Neuronal stem cell (in vitro differentiated cells): ENCODE results near the gene NRXN3.

Experiments used
- DNase-seq: peaks from one replicate; pipeline ENCODE4 v3.0.0-alpha.2; 2013; ENCODE audit warnings: low spot score
- H2AFZ ChIP-seq: one replicate; pipeline ENCODE4 v1.6.1; 2013; ENCODE audit warnings: mild to moderate bottlenecking, low read length, inconsistent platforms
- H2AK5ac ChIP-seq: 2 replicates; pipeline ENCODE4 v1.6.1; 2013; ENCODE audit warnings: low read depth, mild to moderate bottlenecking, inconsistent platforms, low read length, moderate library complexity, mixed read lengths
- H2BK120ac ChIP-seq: 2 replicates; pipeline ENCODE4 v1.6.1; 2013; ENCODE audit warnings: low read depth, mild to moderate bottlenecking, inconsistent platforms, low read length, moderate library complexity, mixed read lengths
- H2BK12ac ChIP-seq: one replicate; pipeline ENCODE4 v1.6.1; 2013; ENCODE audit warnings: low read length, inconsistent platforms
- H2BK15ac ChIP-seq: 2 replicates; pipeline ENCODE4 v1.6.1; 2013; ENCODE audit warnings: mild to moderate bottlenecking, low read length, inconsistent platforms, mixed read lengths
- H2BK5ac ChIP-seq: one replicate; pipeline ENCODE4 v1.6.1; 2013; ENCODE audit warnings: inconsistent platforms, mild to moderate bottlenecking, low read length, moderate library complexity
- H3K14ac ChIP-seq: one replicate; pipeline ENCODE4 v1.6.1; 2013; ENCODE audit warnings: low read length, inconsistent platforms
- H3K18ac ChIP-seq: 2 replicates; pipeline ENCODE4 v1.6.1; 2013; ENCODE audit warnings: low read length, inconsistent platforms
- H3K23ac ChIP-seq: 2 replicates; pipeline ENCODE4 v1.6.1; 2013; ENCODE audit warnings: low read depth, mild to moderate bottlenecking, mixed read lengths, low read length, inconsistent platforms; ENCODE audit not compliant: poor library complexity
- H3K27ac ChIP-seq: replicated peaks from 3 replicates; pipeline ENCODE4 v1.5.1; 2013; ENCODE audit warnings: low read length, inconsistent platforms
- H3K27me3 ChIP-seq, 3 experiments: 2 replicates each; pipeline ENCODE4 v1.6.1; 2013; ENCODE audit warnings: low read length in 3 of 3, mild to moderate bottlenecking in 2 of 3, inconsistent platforms in 1 of 3, low read depth in 1 of 3, mixed read lengths in 1 of 3, moderate library complexity in 1 of 3; ENCODE audit not compliant: control insufficient read depth in 3 of 3, insufficient read depth in 3 of 3
- H3K36me3 ChIP-seq, 2 donors: replicated peaks in 1 of 2; 2 replicates each; pipeline ENCODE4 v1.6.1; 2013; ENCODE audit warnings: low read length in 2 of 2; ENCODE audit not compliant: control insufficient read depth in 2 of 2, insufficient read depth in 2 of 2
- H3K4ac ChIP-seq: 2 replicates; pipeline ENCODE4 v1.6.1; 2013; ENCODE audit warnings: inconsistent platforms, mild to moderate bottlenecking, low read length, moderate library complexity
- H3K4me1 ChIP-seq, 2 donors: 1 replicate in 1 of 2; 2 replicates in 1 of 2; pipeline ENCODE4 v1.6.1; 2013; ENCODE audit warnings: low read length in 2 of 2, low read depth in 1 of 2; ENCODE audit not compliant: control insufficient read depth in 2 of 2, insufficient read depth in 1 of 2
- H3K4me2 ChIP-seq: one replicate; pipeline ENCODE4 v1.6.1; 2013; ENCODE audit warnings: mild to moderate bottlenecking, low read length, inconsistent platforms; ENCODE audit not compliant: insufficient read depth, poor library complexity, severe bottlenecking
- H3K4me3 ChIP-seq, 2 donors: 2 replicates each; pipeline ENCODE4 v1.5.1; 2013; ENCODE audit warnings: low read length in 2 of 2, mild to moderate bottlenecking in 2 of 2, inconsistent platforms in 1 of 2, moderate library complexity in 1 of 2
- H3K79me1 ChIP-seq: one replicate; pipeline ENCODE4 v1.6.1; 2013; ENCODE audit warnings: low read depth, mild to moderate bottlenecking, inconsistent platforms, low read length, moderate library complexity
- H3K9ac ChIP-seq: one replicate; pipeline ENCODE4 v1.6.1; 2013; ENCODE audit warnings: mild to moderate bottlenecking, low read depth, low read length, inconsistent platforms; ENCODE audit not compliant: poor library complexity
- H3K9me3 ChIP-seq, 2 donors: replicated peaks in 1 of 2; 2 replicates each; pipeline versions ENCODE3 to v1.6.1; 2013; ENCODE audit warnings: low read length in 2 of 2, mild to moderate bottlenecking in 2 of 2, inconsistent platforms in 1 of 2, low read depth in 1 of 2, mixed read lengths in 1 of 2, moderate library complexity in 1 of 2; ENCODE audit not compliant: control insufficient read depth in 2 of 2, insufficient read depth in 1 of 2
- H4K8ac ChIP-seq: one replicate; pipeline ENCODE4 v1.6.1; 2013; ENCODE audit warnings: low read depth, mild to moderate bottlenecking, inconsistent platforms, low read length, moderate library complexity
- H4K91ac ChIP-seq: one replicate; pipeline ENCODE4 v1.6.1; 2013; ENCODE audit warnings: low read length, low read depth, mild to moderate bottlenecking, inconsistent platforms; ENCODE audit not compliant: poor library complexity
- WGBS, 2 donors: extraction: QIAGEN DNeasy Blood & Tissue Kit; methylation state at CpG; one replicate each; pipeline ENCODE4 v1.1.7; 2013; ENCODE audit warnings: missing lambda C conversion rate in 2 of 2, mixed read lengths in 1 of 2; ENCODE audit not compliant: insufficient read length in 2 of 2, insufficient replicate concordance in 1 of 2; ENCODE audit errors: extremely low coverage in 2 of 2; 5-methylcytosine and 5-hydroxymethylcytosine counted together

The NRXN3 gene

GRCh38 chr14:78488938-78489337, 318.8 kb downstream of the NRXN3 start:
- no CpG with 5 or more reads among the region's 4 CpGs for WGBS, 2 donors

GRCh38 chr14:78491048-78491447, 320.9 kb downstream of the NRXN3 start:
- Histone ChIP-seq H3K27ac (no peak overlapping the region), H2AK5ac (no peak overlapping the region), H3K4me1 (peaks cover 0 to 3% of the 10 kb centered on the region in 2 donors), H3K23ac (no peak overlapping the region), H2BK120ac (no peak overlapping the region), H3K4me2 (no peak overlapping the region), H3K79me1 (peaks cover 2% of the 10 kb centered on the region), H2BK15ac (no peak overlapping the region), H3K4ac (no peak overlapping the region), H4K91ac (no peak overlapping the region), H3K18ac (no peak overlapping the region), H3K9ac (no peak overlapping the region), H3K4me3 (no peak overlapping the region), H3K9me3 (no peaks in the 10 kb centered on the region), H3K27me3 (no peaks in the 10 kb centered on the region), H2BK12ac (no peak overlapping the region), H4K8ac (no peak overlapping the region), H2AFZ (no peak overlapping the region), H3K14ac (no peak overlapping the region), H3K36me3 (no peaks in the 10 kb centered on the region), H2BK5ac (no peak overlapping the region)
- no CpG with 5 or more reads among the region's 7 CpGs for WGBS, 2 donors
- DNase-seq, result no peak

More at GRCh38 chr14:78488938-78489337, 318.8 kb downstream of the NRXN3 start:
- Histone ChIP-seq H3K27ac (no peak overlapping the region), H3K79me1 (peaks cover 2% of the 10 kb centered on the region), H3K14ac (no peak overlapping the region), H2BK120ac (no peak overlapping the region), H3K4ac (no peak overlapping the region), H3K9ac (no peak overlapping the region), H2AK5ac (no peak overlapping the region), H2BK5ac (no peak overlapping the region), H3K23ac (no peak overlapping the region), H3K4me1 (peaks cover 0 to 3% of the 10 kb centered on the region in 2 donors), H2BK12ac (no peak overlapping the region), H3K4me2 (no peak overlapping the region), H3K36me3 (no peaks in the 10 kb centered on the region), H4K8ac (no peak overlapping the region), H2BK15ac (no peak overlapping the region), H3K9me3 (no peaks in the 10 kb centered on the region), H3K4me3 (no peak overlapping the region), H4K91ac (no peak overlapping the region), H2AFZ (no peak overlapping the region), H3K18ac (no peak overlapping the region), H3K27me3 (no peaks in the 10 kb centered on the region)
- no peak for DNase-seq

GRCh38 chr14:78498062-78498595, 328.0 kb downstream of the NRXN3 start:
- Histone ChIP-seq H3K36me3 (no peaks in the 10 kb centered on the region), H3K18ac (no peak overlapping the region), H3K27me3 (no peaks in the 10 kb centered on the region), H4K91ac (no peak overlapping the region), H3K9me3 (no peaks in the 10 kb centered on the region), H3K4ac (no peak overlapping the region), H2BK15ac (no peak overlapping the region), H2BK5ac (no peak overlapping the region), H2AFZ (no peak overlapping the region), H3K4me1 (no peaks in the 10 kb centered on the region), H3K4me2 (no peak overlapping the region), H3K4me3 (no peak overlapping the region), H2BK120ac (no peak overlapping the region), H3K23ac (no peak overlapping the region), H3K14ac (no peak overlapping the region), H2AK5ac (no peak overlapping the region), H2BK12ac (no peak overlapping the region), H3K9ac (no peak overlapping the region), H3K27ac (no peak overlapping the region), H3K79me1 (no peaks in the 10 kb centered on the region), H4K8ac (no peak overlapping the region)
- no CpG with 5 or more reads among the region's 2 CpGs for WGBS, 2 donors
- DNase-seq, result no peak

- H3K9ac ChIP-seq, result no peak overlapping the region
- no peak overlapping the region for H3K27ac ChIP-seq
- no peak overlapping the region for H2BK5ac ChIP-seq
- no peak overlapping the region for H2BK12ac ChIP-seq
- H2BK15ac ChIP-seq, result no peak overlapping the region
- no peak overlapping the region for H4K8ac ChIP-seq
- no peak overlapping the region for H2AK5ac ChIP-seq
- no peaks in the 10 kb centered on the region for H3K27me3 ChIP-seq
- no peaks in the 10 kb centered on the region for H3K9me3 ChIP-seq
- H3K36me3 ChIP-seq, result no peaks in the 10 kb centered on the region
- H2BK120ac ChIP-seq, result no peak overlapping the region
- H3K4ac ChIP-seq, result no peak overlapping the region
- no peak overlapping the region for H3K4me2 ChIP-seq
- no peak overlapping the region for H3K14ac ChIP-seq
- no peak overlapping the region for H2AFZ ChIP-seq
- H3K18ac ChIP-seq, result no peak overlapping the region
- no peak overlapping the region for H3K4me3 ChIP-seq
- no peak overlapping the region for H4K91ac ChIP-seq
- H3K4me1 ChIP-seq, result no peaks in the 10 kb centered on the region
- H3K79me1 ChIP-seq, result no peaks in the 10 kb centered on the region
- no peak overlapping the region for H3K23ac ChIP-seq
- WGBS, 2 donors, result no CpG with 5 or more reads among the region's 4 CpGs
- DNase-seq, result no peak
These were observed 331.7 kb downstream of the NRXN3 start for GRCh38 chr14:78501909-78502308.
